Measurements from ENCODE around the gene TAS2R30. TPM values are rescaled to one million over a fixed set of nuclear protein-coding genes. Genes with fewer than 3 reads are reported as not detected.

TAS2R30 gene, protein sequence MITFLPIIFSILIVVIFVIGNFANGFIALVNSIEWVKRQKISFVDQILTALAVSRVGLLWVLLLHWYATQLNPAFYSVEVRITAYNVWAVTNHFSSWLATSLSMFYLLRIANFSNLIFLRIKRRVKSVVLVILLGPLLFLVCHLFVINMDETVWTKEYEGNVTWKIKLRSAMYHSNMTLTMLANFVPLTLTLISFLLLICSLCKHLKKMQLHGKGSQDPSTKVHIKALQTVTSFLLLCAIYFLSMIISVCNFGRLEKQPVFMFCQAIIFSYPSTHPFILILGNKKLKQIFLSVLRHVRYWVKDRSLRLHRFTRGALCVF
- total RNA-seq = 5.0 and 8.9 TPM in 2 replicates

GRCh38 chr12:11134305-11134704 is at the start of gene TAS2R30:
TSS of gene TAS2R30 (minus strand) at chr12:11134644. CDS start at chr12:11134244, 400 bp downstream.

GRCh38 chr12:11171145-11171968 is 36.9 kb upstream of the TAS2R30 start, which contains the start of gene SMIM10L1:
TSS of gene SMIM10L1 (plus strand) at chr12:11171194. CDS start at chr12:11171357, 163 bp downstream.

DNA sequence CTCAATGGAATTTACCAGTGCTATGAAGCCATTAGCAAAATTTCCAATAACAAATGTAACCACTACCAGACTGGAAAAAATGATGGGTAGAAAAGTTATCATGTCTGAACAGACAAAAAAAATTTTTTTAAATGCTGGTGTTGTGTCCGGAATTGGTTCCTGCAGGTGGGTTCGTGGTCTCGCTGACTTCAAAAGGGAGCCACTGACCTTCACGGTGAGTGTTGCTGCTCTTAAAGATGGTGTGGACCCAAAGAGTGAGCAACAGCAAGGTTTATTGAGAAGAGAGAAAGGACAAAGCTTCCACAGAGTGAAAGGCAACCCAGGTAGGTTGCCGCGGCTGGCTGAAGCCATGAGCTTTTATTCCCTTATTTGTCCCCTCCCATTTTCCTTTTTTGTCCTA is 42.3 kb downstream of the TAS2R30 start, which contains the start of gene TAS2R43:
Gene TAS2R43, minus strand, starts transcription at position 186 of the 400 bp plus-strand sequence. Its CDS starts 84 bp downstream, at position 102.

Other genes with a start within 250 kb of the TAS2R30 start
- 1.2 and 4.2 TPM in 2 replicates for gene TAS2R13, start 225.1 kb downstream of the TAS2R30 start, total RNA-seq
- 0.28 TPM in 1 of 2 replicates, not detected in the other for gene PRH2, start 205.4 kb downstream of the TAS2R30 start, total RNA-seq
- 4.2 and 5.4 TPM in 2 replicates for gene TAS2R14, start 195.4 kb downstream of the TAS2R30 start, total RNA-seq
- 3.9 and 8.6 TPM in 2 replicates for gene TAS2R50, start 147.7 kb downstream of the TAS2R30 start, total RNA-seq
- gene TAS2R20, start 136.3 kb downstream of the TAS2R30 start, total RNA-seq = 3.9 and 6.6 TPM in 2 replicates
- 4.8 and 11.1 TPM in 2 replicates for gene TAS2R19, start 112.0 kb downstream of the TAS2R30 start, total RNA-seq
- gene TAS2R31, start 103.2 kb downstream of the TAS2R30 start, total RNA-seq = 6.8 and 10.9 TPM in 2 replicates
- 1.8 and 4.8 TPM in 2 replicates for gene TAS2R46, start 72.3 kb downstream of the TAS2R30 start, total RNA-seq
- 3.3 TPM in 1 of 2 replicates, not detected in the other for gene TAS2R43, start 42.3 kb downstream of the TAS2R30 start, total RNA-seq
- 6.8 and 7.2 TPM in 2 replicates for gene SMIM10L1, start 36.5 kb upstream of the TAS2R30 start, total RNA-seq
- not detected in 2 replicates for gene TAS2R42, start 52.3 kb upstream of the TAS2R30 start, total RNA-seq
- not detected in 2 replicates for gene PRB3, start 135.1 kb upstream of the TAS2R30 start, total RNA-seq
- gene PRB4, start 175.8 kb upstream of the TAS2R30 start, total RNA-seq = not detected in 2 replicates